ENCODE measurements around the gene KLHL26. TPM values are rescaled to one million over a fixed set of nuclear protein-coding genes. Genes with fewer than 3 reads are reported as not detected.

Gene KLHL26
- total RNA-seq, 1 experiment from 2014 or later: 17.1 TPM

DNA sequence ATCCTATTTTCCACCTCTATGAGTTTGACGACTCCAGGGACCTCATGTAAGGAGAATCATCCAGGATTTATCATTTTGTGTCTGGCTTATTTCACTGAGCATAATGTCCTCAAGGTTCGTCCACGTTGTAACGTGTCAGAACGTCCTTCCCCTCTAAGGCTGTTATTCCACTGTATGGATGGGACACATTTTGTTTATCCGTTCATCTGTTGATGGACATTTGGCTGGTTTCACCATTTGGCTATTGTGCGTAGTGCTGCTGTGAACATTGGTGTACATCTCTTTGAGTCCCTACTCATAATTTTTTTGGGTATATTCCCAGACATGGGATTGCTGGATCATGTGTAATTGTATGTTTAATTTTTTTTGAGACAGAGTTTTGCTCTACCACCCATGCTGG, 68.1 kb downstream of the KLHL26 start:
- ChIA-PET POLR2A (no interaction called here), CTCF (no interaction called here), RAD21 (ENCODE audit: low non-redundant PET in 1 of 2, low total read pairs in 2 of 2, uncharacterized antibody in 2 of 2, unreplicated experiment in 2 of 2) (no interaction called here)
- Histone ChIP-seq H3K4me3 (replicated peaks in 1 of 2; ENCODE audit: low read depth in 1 of 2, low read length in 2 of 2) (no peak overlapping the region), H3K27ac (ENCODE audit: low read depth, low read length) (no peak overlapping the region), H3K9me3 (ENCODE audit: control insufficient read depth in 1 of 2, insufficient read depth in 1 of 2, low read depth in 1 of 2, low read length in 2 of 2) (no peaks in the 10 kb centered on the region), H3K27me3 (ENCODE audit: insufficient read depth, low read length) (no peaks in the 10 kb centered on the region), H2AFZ (ENCODE audit: low read depth, low read length, poor library complexity, severe bottlenecking) (no peak overlapping the region), H3K9ac (ENCODE audit: low read length) (no peak overlapping the region), H3K4me2 (ENCODE audit: low read length) (no peak overlapping the region), H3K79me2 (ENCODE audit: insufficient read depth, low read length) (peaks cover 13% of the 10 kb centered on the region; the same call in 1 of the 2 replicates), H4K20me1 (ENCODE audit: insufficient read depth) (no peaks in the 10 kb centered on the region), H3K4me1 (ENCODE audit: control insufficient read depth in 1 of 2, insufficient read depth in 2 of 2, low read length in 2 of 2) (no peaks in the 10 kb centered on the region), H3K9me2 (ENCODE audit: insufficient read depth) (no peaks in the 10 kb centered on the region; the same call in 1 of the 2 replicates), H3K36me3 (ENCODE audit: control insufficient read depth in 1 of 2, insufficient read depth in 2 of 2, low read length in 2 of 2) (no peaks in the 10 kb centered on the region)
- TF ChIP-seq CEBPB (IDR thresholded peaks at IDR 0.05; ENCODE audit: low read depth) (no peak), CBX3 (IDR thresholded peaks at IDR 0.05; ENCODE audit: low read depth) (no peak), SIN3A (IDR thresholded peaks at IDR 0.05; ENCODE audit: low read depth) (no peak), EZH2phosphoT487 (IDR thresholded peaks at IDR 0.05; ENCODE audit: borderline replicate concordance) (no peak), TCF7L2 (IDR thresholded peaks at IDR 0.05; ENCODE audit: borderline replicate concordance, extremely low read depth, insufficient read depth, insufficient read length) (no peak), MAX (IDR thresholded peaks at IDR 0.05) (no peak), JUND (IDR thresholded peaks at IDR 0.05) (no peak)
- TF ChIP-seq, protein P1, sequence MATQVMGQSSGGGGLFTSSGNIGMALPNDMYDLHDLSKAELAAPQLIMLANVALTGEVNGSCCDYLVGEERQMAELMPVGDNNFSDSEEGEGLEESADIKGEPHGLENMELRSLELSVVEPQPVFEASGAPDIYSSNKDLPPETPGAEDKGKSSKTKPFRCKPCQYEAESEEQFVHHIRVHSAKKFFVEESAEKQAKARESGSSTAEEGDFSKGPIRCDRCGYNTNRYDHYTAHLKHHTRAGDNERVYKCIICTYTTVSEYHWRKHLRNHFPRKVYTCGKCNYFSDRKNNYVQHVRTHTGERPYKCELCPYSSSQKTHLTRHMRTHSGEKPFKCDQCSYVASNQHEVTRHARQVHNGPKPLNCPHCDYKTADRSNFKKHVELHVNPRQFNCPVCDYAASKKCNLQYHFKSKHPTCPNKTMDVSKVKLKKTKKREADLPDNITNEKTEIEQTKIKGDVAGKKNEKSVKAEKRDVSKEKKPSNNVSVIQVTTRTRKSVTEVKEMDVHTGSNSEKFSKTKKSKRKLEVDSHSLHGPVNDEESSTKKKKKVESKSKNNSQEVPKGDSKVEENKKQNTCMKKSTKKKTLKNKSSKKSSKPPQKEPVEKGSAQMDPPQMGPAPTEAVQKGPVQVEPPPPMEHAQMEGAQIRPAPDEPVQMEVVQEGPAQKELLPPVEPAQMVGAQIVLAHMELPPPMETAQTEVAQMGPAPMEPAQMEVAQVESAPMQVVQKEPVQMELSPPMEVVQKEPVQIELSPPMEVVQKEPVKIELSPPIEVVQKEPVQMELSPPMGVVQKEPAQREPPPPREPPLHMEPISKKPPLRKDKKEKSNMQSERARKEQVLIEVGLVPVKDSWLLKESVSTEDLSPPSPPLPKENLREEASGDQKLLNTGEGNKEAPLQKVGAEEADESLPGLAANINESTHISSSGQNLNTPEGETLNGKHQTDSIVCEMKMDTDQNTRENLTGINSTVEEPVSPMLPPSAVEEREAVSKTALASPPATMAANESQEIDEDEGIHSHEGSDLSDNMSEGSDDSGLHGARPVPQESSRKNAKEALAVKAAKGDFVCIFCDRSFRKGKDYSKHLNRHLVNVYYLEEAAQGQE (IDR thresholded peaks at IDR 0.05; ENCODE audit: low read depth): no peak
- intact Hi-C loops (cut with micrococcal nuclease): no loop called here
- DNase-seq (ENCODE audit: low read depth, low spot score) (no peak), ATAC-seq (no peak)
- no TSS peak for BruUV-seq (replicated peaks)

Measured in HCT116 (cell line).